SK-N-SH (cell line): ENCODE results near the gene CTSZ. TPM values are rescaled to one million over a fixed set of nuclear protein-coding genes. Genes with fewer than 3 reads are reported as not detected.

ENCODE experiments used
- CTCF ChIA-PET: fragments of 300-600, 350-600 bp; formaldehyde crosslinking; extraction: SDS; loops from one replicate; lab custom pipeline; 2021; lab: Yijun Ruan, JAX
- POLR2A ChIA-PET: fragments of 350-600 bp; sonication (Branson Sonifier 250); formaldehyde crosslinking; extraction: SDS; loops from one replicate; lab custom pipeline; 2020; ENCODE audit warnings: antibody characterized with exemption, inconsistent platforms; lab: Yijun Ruan, JAX
- DNase-seq: peaks from one replicate; pipeline ENCODE4 v3.0.0; 2012
- H2AFZ ChIP-seq: fragments of 200-600 bp; sonication (generic); 2 replicates; pipeline ENCODE4 v1.8.1; 2016; ENCODE audit warnings: antibody characterized with exemption, mild to moderate bottlenecking, low read depth
- H3F3A ChIP-seq: fragments of 200-600 bp; sonication (generic); replicated peaks from 2 replicates; pipeline ENCODE3; 2016; ENCODE audit warnings: antibody characterized with exemption, mild to moderate bottlenecking; ENCODE audit not compliant: insufficient read depth
- H3K27ac ChIP-seq, 2 experiments: fragments of 200-500 bp in 1 of 2; fragments of 200-600 bp in 1 of 2; sonication (Bioruptor generic) in 1 of 2; sonication (generic), shearing (Covaris generic) in 1 of 2; 2 replicates each; pipeline versions ENCODE4 v1.5.1 to v1.6.1; 2014 to 2016; ENCODE audit warnings: low read depth in 2 of 2, inconsistent platforms in 1 of 2, low read length in 1 of 2, mild to moderate bottlenecking in 1 of 2, mixed read lengths in 1 of 2
- H3K27me3 ChIP-seq: fragments of 200-600 bp; sonication (generic), shearing (Covaris generic); 2 replicates; pipeline ENCODE4 v1.6.1; 2016; ENCODE audit warnings: mixed run types; ENCODE audit not compliant: insufficient read depth
- H3K36me3 ChIP-seq, 2 experiments: fragments of 200-500 bp in 1 of 2; fragments of 200-600 bp in 1 of 2; sonication (Bioruptor generic) in 1 of 2; sonication (generic) in 1 of 2; replicated peaks in 1 of 2; 2 replicates each; pipeline versions ENCODE3 to v1.5.1; 2014 to 2016; ENCODE audit warnings: low read length in 1 of 2, mild to moderate bottlenecking in 1 of 2; ENCODE audit not compliant: insufficient read depth in 2 of 2, control insufficient read depth in 1 of 2
- H3K4me1 ChIP-seq, 2 experiments: fragments of 200-500 bp in 1 of 2; fragments of 200-600 bp in 1 of 2; sonication (Bioruptor generic) in 1 of 2; sonication (generic), shearing (Covaris generic) in 1 of 2; 2 replicates each; pipeline versions ENCODE4 v1.5.1 to v1.6.1; 2014 to 2016; ENCODE audit warnings: low read depth in 1 of 2, low read length in 1 of 2, mixed run types in 1 of 2; ENCODE audit not compliant: insufficient read depth in 2 of 2, control insufficient read depth in 1 of 2
- H3K4me2 ChIP-seq: fragments of 200-600 bp; sonication (generic), shearing (Covaris generic); 2 replicates; pipeline ENCODE4 v1.6.1; 2017; ENCODE audit warnings: mixed run types
- H3K4me3 ChIP-seq, 2 experiments: fragments of 200-500 bp in 1 of 2; fragments of 200-600 bp in 1 of 2; sonication (Bioruptor generic) in 1 of 2; sonication (generic), shearing (Covaris generic) in 1 of 2; 2 replicates each; pipeline versions ENCODE4 v1.5.1 to v1.8.1; 2014 to 2016; ENCODE audit warnings: low read depth in 2 of 2, inconsistent platforms in 1 of 2, low read length in 1 of 2, mild to moderate bottlenecking in 1 of 2, mixed read lengths in 1 of 2, moderate library complexity in 1 of 2
- H3K79me2 ChIP-seq: fragments of 200-600 bp; sonication (generic); 2 replicates; pipeline ENCODE4 v1.8.1; 2017; ENCODE audit warnings: mild to moderate bottlenecking; ENCODE audit not compliant: insufficient read depth
- H3K9ac ChIP-seq: fragments of 200-600 bp; sonication (generic); 2 replicates; pipeline ENCODE4 v1.6.1; 2017; ENCODE audit warnings: mixed run types
- H3K9me2 ChIP-seq: fragments of 200-600 bp; sonication (generic); 2 replicates; pipeline ENCODE4 v1.6.1; 2017; ENCODE audit warnings: mixed run types
- H3K9me3 ChIP-seq: fragments of 200-600 bp; sonication (generic); 2 replicates; pipeline ENCODE4 v1.6.1; 2017; ENCODE audit warnings: mixed run types, mild to moderate bottlenecking, moderate library complexity
- H4K20me1 ChIP-seq: fragments of 200-600 bp; sonication (generic); 2 replicates; pipeline ENCODE4 v1.6.1; 2017; ENCODE audit warnings: mild to moderate bottlenecking, mixed run types; ENCODE audit not compliant: insufficient read depth
- CHD2 ChIP-seq: fragments of 150-350 bp; IDR thresholded peaks from 2 replicates; pipeline ENCODE4 v1.6.1; 2018; ENCODE audit warnings: low read length; ENCODE audit not compliant: partially characterized antibody
- CTCF ChIP-seq: fragments of 200-600 bp; sonication (generic); IDR thresholded peaks from 2 replicates; pipeline ENCODE4 v1.6.1; 2017; ENCODE audit warnings: antibody characterized with exemption, mild to moderate bottlenecking, moderate library complexity
- EZH2phosphoT487 ChIP-seq: fragments of 200-600 bp; sonication (generic); IDR thresholded peaks from 2 replicates; pipeline ENCODE4 v1.6.1; 2017; ENCODE audit warnings: low read depth, mixed run types, mild to moderate bottlenecking, antibody characterized with exemption, moderate library complexity, borderline replicate concordance
- FOXM1 ChIP-seq: IDR thresholded peaks from 2 replicates; pipeline ENCODE4 v1.4.0; 2012; ENCODE audit warnings: low read depth, mild to moderate bottlenecking
- GABPA ChIP-seq: IDR thresholded peaks from 2 replicates; pipeline ENCODE4 v1.4.0; 2012; ENCODE audit warnings: low read depth, mild to moderate bottlenecking
- MXI1 ChIP-seq: IDR thresholded peaks from 2 replicates; pipeline ENCODE4 v1.6.1; 2012; ENCODE audit warnings: mild to moderate bottlenecking, low read depth, low read length, improper control_type of control experiment
- RAD21 ChIP-seq: IDR thresholded peaks from 2 replicates; pipeline ENCODE4 v1.6.1; 2012; ENCODE audit warnings: mild to moderate bottlenecking, low read length
- RXRA ChIP-seq: IDR thresholded peaks from 2 replicates; pipeline ENCODE4 v1.4.0; 2012; ENCODE audit warnings: low read depth, mild to moderate bottlenecking, borderline replicate concordance
- SMC3 ChIP-seq: IDR thresholded peaks from 2 replicates; pipeline ENCODE4 v1.6.1; 2012; ENCODE audit warnings: low read depth, low read length, improper control_type of control experiment
- TAF1 ChIP-seq: IDR thresholded peaks from 2 replicates; pipeline ENCODE4 v1.6.1; 2012; ENCODE audit warnings: low read depth, mild to moderate bottlenecking, low read length, moderate library complexity, borderline replicate concordance
- YY1 ChIP-seq: IDR thresholded peaks from 2 replicates; pipeline ENCODE4 v1.4.0; 2012; ENCODE audit warnings: low read depth, mild to moderate bottlenecking
- ZBTB33 ChIP-seq: IDR thresholded peaks from 2 replicates; pipeline ENCODE4 v1.4.0; 2012; ENCODE audit warnings: low read depth, borderline replicate concordance
- WGBS: methylation state at CpG from one replicate; pipeline ENCODE4 v1.1.6; 2017; ENCODE audit warnings: low lambda C conversion rate; 5-methylcytosine and 5-hydroxymethylcytosine counted together
- polyA plus RNA-seq, 3 experiments: library from polyadenylated mRNA; depleted of rRNA; stranded (reverse); fragments of >200 nt; gene quantifications; 2 replicates each; pipeline ENCODE4 v1.2.3, GENCODE V29; 2012
- TF ChIP-seq, protein P1 (sequence below): fragments of 150-350 bp; IDR thresholded peaks from 2 replicates; pipeline ENCODE4 v1.6.1; 2017; ENCODE audit warnings: antibody characterized with exemption, low read length, low read depth, borderline replicate concordance
- TF ChIP-seq, protein P2 (sequence below): IDR thresholded peaks from 2 replicates; pipeline ENCODE4 v1.6.1; 2012; ENCODE audit warnings: mild to moderate bottlenecking, low read depth, low read length, moderate library complexity

The CTSZ gene
- polyA plus RNA-seq, 1 of the 3 experiments (the other 2 are of a cell fraction), result 0.03 TPM

GRCh38 chr20:59001068-59001448, 6.0 kb downstream of the CTSZ start:
- no peak overlapping the region for H3K4me2 ChIP-seq
- ChIA-PET POLR2A (no interaction called here), CTCF (interaction anchor here (1.3 kb wide), 2 partner anchors 14 to 122 kb away, joined by 3 to 4 read pairs; no protein-coding TSS in a partner anchor)
- DNase-seq, result no peak
- no peak overlapping the region for H2AFZ ChIP-seq
- H3K9me3 ChIP-seq, result no peaks in the 10 kb centered on the region
- WGBS, result 89% methylated on average over 12 of the region's 13 CpGs
- H3K27ac ChIP-seq, result no peak overlapping the region
- no peak overlapping the region for H3K4me3 ChIP-seq
- TF ChIP-seq ZBTB33 (no peak), CTCF (no peak), GABPA (no peak), FOXM1 (no peak), RXRA (no peak), MXI1 (no peak), YY1 (no peak), CHD2 (no peak), EZH2phosphoT487 (no peak), RAD21 (no peak), SMC3 (no peak), TAF1 (no peak)
- TF ChIP-seq, protein P1, sequence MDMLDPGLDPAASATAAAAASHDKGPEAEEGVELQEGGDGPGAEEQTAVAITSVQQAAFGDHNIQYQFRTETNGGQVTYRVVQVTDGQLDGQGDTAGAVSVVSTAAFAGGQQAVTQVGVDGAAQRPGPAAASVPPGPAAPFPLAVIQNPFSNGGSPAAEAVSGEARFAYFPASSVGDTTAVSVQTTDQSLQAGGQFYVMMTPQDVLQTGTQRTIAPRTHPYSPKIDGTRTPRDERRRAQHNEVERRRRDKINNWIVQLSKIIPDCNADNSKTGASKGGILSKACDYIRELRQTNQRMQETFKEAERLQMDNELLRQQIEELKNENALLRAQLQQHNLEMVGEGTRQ, result no peak
- TF ChIP-seq, protein P2, sequence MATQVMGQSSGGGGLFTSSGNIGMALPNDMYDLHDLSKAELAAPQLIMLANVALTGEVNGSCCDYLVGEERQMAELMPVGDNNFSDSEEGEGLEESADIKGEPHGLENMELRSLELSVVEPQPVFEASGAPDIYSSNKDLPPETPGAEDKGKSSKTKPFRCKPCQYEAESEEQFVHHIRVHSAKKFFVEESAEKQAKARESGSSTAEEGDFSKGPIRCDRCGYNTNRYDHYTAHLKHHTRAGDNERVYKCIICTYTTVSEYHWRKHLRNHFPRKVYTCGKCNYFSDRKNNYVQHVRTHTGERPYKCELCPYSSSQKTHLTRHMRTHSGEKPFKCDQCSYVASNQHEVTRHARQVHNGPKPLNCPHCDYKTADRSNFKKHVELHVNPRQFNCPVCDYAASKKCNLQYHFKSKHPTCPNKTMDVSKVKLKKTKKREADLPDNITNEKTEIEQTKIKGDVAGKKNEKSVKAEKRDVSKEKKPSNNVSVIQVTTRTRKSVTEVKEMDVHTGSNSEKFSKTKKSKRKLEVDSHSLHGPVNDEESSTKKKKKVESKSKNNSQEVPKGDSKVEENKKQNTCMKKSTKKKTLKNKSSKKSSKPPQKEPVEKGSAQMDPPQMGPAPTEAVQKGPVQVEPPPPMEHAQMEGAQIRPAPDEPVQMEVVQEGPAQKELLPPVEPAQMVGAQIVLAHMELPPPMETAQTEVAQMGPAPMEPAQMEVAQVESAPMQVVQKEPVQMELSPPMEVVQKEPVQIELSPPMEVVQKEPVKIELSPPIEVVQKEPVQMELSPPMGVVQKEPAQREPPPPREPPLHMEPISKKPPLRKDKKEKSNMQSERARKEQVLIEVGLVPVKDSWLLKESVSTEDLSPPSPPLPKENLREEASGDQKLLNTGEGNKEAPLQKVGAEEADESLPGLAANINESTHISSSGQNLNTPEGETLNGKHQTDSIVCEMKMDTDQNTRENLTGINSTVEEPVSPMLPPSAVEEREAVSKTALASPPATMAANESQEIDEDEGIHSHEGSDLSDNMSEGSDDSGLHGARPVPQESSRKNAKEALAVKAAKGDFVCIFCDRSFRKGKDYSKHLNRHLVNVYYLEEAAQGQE, result no peak
- peaks cover 0 to 3% of the 10 kb centered on the region in 2 experiments; a peak in 1 of 4 replicates for H3K4me1 ChIP-seq
- H3K9me2 ChIP-seq, result no peaks in the 10 kb centered on the region
- H3K36me3 ChIP-seq, result peaks cover 0 to 2% of the 10 kb centered on the region in 2 experiments
- no peak overlapping the region for H3K9ac ChIP-seq
- H3K27me3 ChIP-seq, result no peaks in the 10 kb centered on the region
- no peaks in the 10 kb centered on the region for H4K20me1 ChIP-seq
- H3K79me2 ChIP-seq, result no peaks in the 10 kb centered on the region
- H3F3A ChIP-seq, result no peaks in the 10 kb centered on the region
